ENCODE data around the gene KRT33A.

Gene KRT33A

GRCh38 chr17:41340934-41341861 lies 9.4 kb downstream of the KRT33A start:
- H3K4me3 ChIP-seq (ENCODE audit: low read depth, low read length) = no peak overlapping the region
- no peak for DNase-seq (ENCODE audit: low read depth)
- TF ChIP-seq, protein P1, sequence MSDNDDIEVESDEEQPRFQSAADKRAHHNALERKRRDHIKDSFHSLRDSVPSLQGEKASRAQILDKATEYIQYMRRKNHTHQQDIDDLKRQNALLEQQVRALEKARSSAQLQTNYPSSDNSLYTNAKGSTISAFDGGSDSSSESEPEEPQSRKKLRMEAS (IDR thresholded peaks at IDR 0.05; ENCODE audit: low read depth, low read length) = no peak
- TF ChIP-seq MYC (IDR thresholded peaks at IDR 0.05; ENCODE audit: low read depth, low read length) = no peak
- no peak for TF ChIP-seq POLR2A (IDR thresholded peaks at IDR 0.05; ENCODE audit: extremely low read depth, insufficient read length)
- TF ChIP-seq, protein P2, sequence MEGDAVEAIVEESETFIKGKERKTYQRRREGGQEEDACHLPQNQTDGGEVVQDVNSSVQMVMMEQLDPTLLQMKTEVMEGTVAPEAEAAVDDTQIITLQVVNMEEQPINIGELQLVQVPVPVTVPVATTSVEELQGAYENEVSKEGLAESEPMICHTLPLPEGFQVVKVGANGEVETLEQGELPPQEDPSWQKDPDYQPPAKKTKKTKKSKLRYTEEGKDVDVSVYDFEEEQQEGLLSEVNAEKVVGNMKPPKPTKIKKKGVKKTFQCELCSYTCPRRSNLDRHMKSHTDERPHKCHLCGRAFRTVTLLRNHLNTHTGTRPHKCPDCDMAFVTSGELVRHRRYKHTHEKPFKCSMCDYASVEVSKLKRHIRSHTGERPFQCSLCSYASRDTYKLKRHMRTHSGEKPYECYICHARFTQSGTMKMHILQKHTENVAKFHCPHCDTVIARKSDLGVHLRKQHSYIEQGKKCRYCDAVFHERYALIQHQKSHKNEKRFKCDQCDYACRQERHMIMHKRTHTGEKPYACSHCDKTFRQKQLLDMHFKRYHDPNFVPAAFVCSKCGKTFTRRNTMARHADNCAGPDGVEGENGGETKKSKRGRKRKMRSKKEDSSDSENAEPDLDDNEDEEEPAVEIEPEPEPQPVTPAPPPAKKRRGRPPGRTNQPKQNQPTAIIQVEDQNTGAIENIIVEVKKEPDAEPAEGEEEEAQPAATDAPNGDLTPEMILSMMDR (IDR thresholded peaks at IDR 0.05; ENCODE audit: low read depth, low read length) = no peak

GRCh38 chr17:41340494-41340893 lies 10.1 kb downstream of the KRT33A start:
- no peak overlapping the region for H3K4me3 ChIP-seq (ENCODE audit: low read depth, low read length)
- TF ChIP-seq POLR2A (IDR thresholded peaks at IDR 0.05; ENCODE audit: extremely low read depth, insufficient read length) (no peak), MYC (IDR thresholded peaks at IDR 0.05; ENCODE audit: low read depth, low read length) (no peak)
- TF ChIP-seq, protein P1 (IDR thresholded peaks at IDR 0.05; ENCODE audit: low read depth, low read length) = no peak
- TF ChIP-seq, protein P2 (IDR thresholded peaks at IDR 0.05; ENCODE audit: low read depth, low read length) = no peak
- no peak for DNase-seq (ENCODE audit: low read depth)

- DNase-seq (ENCODE audit: low read depth) = no peak
- TF ChIP-seq POLR2A (IDR thresholded peaks at IDR 0.05; ENCODE audit: extremely low read depth, insufficient read length) (no peak), MYC (IDR thresholded peaks at IDR 0.05; ENCODE audit: low read depth, low read length) (no peak)
- TF ChIP-seq, protein P2 (IDR thresholded peaks at IDR 0.05; ENCODE audit: low read depth, low read length) = no peak
- TF ChIP-seq, protein P1 (IDR thresholded peaks at IDR 0.05; ENCODE audit: low read depth, low read length) = no peak
- H3K4me3 ChIP-seq (ENCODE audit: low read depth, low read length) = no peak overlapping the region
These were observed 11.0 kb downstream of the KRT33A start for GRCh38 chr17:41339571-41340172.

DNA sequence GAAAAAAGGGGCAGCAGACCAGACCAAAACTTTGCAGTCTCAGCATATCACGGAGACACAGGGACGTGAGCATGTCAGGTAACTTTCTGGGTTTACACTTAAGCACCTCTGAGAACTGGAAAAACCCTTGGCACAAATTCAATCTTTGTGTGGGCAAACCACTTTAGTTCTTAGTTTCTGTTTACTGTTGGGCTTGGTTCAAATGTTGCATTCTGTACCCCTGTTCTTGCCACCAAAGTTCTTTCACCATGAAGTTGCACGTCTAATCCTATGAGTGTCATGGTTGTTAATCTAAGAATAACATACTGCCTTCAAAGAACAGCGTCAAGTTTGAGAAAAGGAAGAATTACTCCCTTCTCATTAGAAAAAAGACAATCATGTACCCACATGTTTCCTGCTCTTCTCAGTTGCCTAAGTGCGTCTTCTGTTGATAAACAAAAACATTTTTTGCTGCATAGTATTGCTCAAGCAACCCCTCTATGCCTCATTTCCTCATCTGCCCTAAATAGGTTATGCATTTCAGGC lies 11.6 kb downstream of the KRT33A start:
- DNase-seq (ENCODE audit: low read depth) = no peak
- H3K4me3 ChIP-seq (ENCODE audit: low read depth, low read length) = no peak overlapping the region
- TF ChIP-seq MYC (IDR thresholded peaks at IDR 0.05; ENCODE audit: low read depth, low read length) = no peak
- TF ChIP-seq, protein P1 (IDR thresholded peaks at IDR 0.05; ENCODE audit: low read depth, low read length) = no peak
- TF ChIP-seq POLR2A (IDR thresholded peaks at IDR 0.05; ENCODE audit: extremely low read depth, insufficient read length) = no peak
- TF ChIP-seq, protein P2 (IDR thresholded peaks at IDR 0.05; ENCODE audit: low read depth, low read length) = no peak

DNA sequence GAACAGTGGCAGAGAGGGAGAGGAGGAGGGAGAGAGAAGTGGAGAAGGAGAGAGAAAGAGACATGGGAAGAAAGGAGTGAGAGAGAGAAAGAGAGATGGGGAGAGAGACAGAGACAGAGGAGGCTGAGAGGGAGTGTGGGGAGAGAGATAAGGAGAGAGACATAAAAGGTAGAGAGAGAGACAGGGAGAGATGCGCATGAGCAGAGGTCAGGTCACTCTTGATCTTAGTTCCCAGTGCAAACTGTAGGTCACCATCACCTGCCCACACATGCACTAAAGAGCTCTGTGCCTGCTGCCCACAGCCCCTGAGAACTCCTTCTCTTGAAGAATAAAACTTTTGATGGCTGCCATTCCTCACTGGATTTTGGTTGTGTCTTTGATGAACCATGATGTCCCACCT lies 14.9 kb downstream of the KRT33A start:
- H3K4me3 ChIP-seq (ENCODE audit: low read depth, low read length) = no peak overlapping the region
- no peak for DNase-seq (ENCODE audit: low read depth)
- TF ChIP-seq POLR2A (IDR thresholded peaks at IDR 0.05; ENCODE audit: extremely low read depth, insufficient read length) (no peak), MYC (IDR thresholded peaks at IDR 0.05; ENCODE audit: low read depth, low read length) (no peak)
- TF ChIP-seq, protein P1 (IDR thresholded peaks at IDR 0.05; ENCODE audit: low read depth, low read length) = no peak
- TF ChIP-seq, protein P2 (IDR thresholded peaks at IDR 0.05; ENCODE audit: low read depth, low read length) = no peak
